ENCODE data around the gene HADHB.

DNA sequence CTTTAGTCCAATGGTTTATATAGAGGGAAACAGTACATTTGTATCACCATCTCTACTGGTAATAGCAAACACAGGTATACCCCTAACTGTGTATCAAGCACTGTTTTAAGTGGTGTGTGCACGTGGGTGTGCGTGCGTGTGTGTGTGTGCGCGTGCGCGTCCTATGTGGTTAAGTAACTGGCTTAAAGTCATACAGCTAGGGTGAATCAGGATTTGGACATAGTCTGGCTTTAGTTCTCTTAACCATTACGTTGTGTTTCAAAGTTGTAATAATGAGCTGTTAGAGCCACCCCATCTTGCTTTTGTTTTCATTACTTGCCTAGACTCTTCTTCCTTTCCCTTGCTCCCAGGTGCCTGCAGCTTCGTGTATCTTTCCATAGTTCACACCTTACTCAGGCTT, 2.1 kb downstream of the HADHB start:
- TF ChIP-seq CTCF (IDR thresholded peaks at IDR 0.05) (no peak), POLR2A (IDR thresholded peaks at IDR 0.05) (no peak), POLR2AphosphoS5 (IDR thresholded peaks at IDR 0.05) (no peak)
